ENCODE measurements around the gene STXBP5L.

STXBP5L gene

DNA sequence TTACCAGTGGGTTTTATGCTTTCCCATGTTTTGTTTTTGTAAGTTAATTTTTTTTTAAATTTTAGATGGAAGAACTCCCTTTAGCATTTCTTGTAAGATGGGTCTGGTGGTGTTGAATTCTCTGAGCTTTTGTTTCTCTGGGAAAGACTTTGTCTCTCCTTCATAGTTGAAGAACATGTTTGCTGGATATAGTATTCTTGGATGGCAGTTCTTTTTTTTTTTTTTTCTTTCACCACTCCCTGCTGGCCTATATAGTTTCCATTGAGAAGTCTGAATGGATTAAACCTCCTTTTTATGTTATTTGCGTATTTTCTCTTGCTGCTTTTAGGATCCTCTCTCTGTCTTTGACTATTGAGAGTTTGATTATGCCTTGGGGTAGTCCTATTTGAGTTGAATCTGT, 18.1 kb downstream of the STXBP5L start:
- no peak overlapping the region for H3K4me3 ChIP-seq (ENCODE audit: low read depth, low read length)
- TF ChIP-seq, protein P1, sequence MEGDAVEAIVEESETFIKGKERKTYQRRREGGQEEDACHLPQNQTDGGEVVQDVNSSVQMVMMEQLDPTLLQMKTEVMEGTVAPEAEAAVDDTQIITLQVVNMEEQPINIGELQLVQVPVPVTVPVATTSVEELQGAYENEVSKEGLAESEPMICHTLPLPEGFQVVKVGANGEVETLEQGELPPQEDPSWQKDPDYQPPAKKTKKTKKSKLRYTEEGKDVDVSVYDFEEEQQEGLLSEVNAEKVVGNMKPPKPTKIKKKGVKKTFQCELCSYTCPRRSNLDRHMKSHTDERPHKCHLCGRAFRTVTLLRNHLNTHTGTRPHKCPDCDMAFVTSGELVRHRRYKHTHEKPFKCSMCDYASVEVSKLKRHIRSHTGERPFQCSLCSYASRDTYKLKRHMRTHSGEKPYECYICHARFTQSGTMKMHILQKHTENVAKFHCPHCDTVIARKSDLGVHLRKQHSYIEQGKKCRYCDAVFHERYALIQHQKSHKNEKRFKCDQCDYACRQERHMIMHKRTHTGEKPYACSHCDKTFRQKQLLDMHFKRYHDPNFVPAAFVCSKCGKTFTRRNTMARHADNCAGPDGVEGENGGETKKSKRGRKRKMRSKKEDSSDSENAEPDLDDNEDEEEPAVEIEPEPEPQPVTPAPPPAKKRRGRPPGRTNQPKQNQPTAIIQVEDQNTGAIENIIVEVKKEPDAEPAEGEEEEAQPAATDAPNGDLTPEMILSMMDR (IDR thresholded peaks at IDR 0.05; ENCODE audit: insufficient read depth, low read length, missing control alignments), result no peak
- POLR2A ChIA-PET, result interaction anchor here (0.7 kb wide), 1 partner anchor 112 kb away, joined by 3 read pairs; no protein-coding TSS in a partner anchor
- DNase-seq (ENCODE audit: low read depth, low spot score), result no peak
- CTCF ChIA-PET, result no interaction called here

DNA sequence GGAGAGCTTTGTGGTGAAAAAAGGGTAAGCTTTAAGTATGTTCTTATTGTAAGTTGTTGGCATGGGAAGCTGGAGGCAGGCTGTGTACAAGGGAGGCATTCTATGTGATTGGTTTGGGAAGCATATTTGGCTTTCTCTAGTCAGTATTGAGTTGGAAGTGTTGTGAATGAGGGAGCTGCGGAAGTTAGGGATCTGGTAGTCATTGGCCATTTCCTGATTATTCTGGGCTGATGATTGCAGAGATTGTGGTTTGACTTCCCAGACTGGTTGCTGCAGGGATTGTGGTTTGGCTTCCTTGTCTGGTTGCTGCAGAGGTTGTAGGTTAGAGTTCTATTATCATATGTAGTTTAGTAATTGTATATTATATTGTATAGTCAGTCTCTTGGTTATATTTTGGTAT, 21.0 kb downstream of the STXBP5L start:
- DNase-seq (ENCODE audit: low read depth, low spot score), result no peak
- TF ChIP-seq, protein P1 (IDR thresholded peaks at IDR 0.05; ENCODE audit: insufficient read depth, low read length, missing control alignments), result no peak
- CTCF ChIA-PET, result no interaction called here
- POLR2A ChIA-PET, result no interaction called here
- no peak overlapping the region for H3K4me3 ChIP-seq (ENCODE audit: low read depth, low read length)

DNA sequence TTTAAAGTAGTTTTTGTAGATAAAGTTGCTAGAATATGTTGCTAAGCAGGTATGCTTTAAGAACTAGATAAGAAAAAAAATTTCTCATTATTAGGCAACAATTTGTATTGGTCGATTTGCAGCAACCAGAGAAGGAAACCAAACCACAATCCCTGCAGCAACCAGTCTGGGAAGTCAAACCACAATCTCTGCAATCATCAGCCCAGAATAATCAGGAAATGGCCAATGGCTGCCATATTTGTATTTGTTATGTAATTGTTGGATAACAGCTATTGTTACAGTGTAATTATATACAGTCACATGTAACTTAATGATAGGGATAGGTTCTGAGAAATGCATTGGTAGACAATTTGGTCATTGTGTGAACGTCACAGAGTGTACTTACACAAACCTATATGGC, 23.6 kb downstream of the STXBP5L start:
- TF ChIP-seq, protein P1 (IDR thresholded peaks at IDR 0.05; ENCODE audit: insufficient read depth, low read length, missing control alignments), result no peak
- DNase-seq (ENCODE audit: low read depth, low spot score), result no peak
- ChIA-PET POLR2A (no interaction called here), CTCF (no interaction called here)
- H3K4me3 ChIP-seq (ENCODE audit: low read depth, low read length), result no peak overlapping the region

GRCh38 chr3:120956143-120956542, 48.1 kb downstream of the STXBP5L start:
- no peak for DNase-seq (ENCODE audit: low read depth, low spot score)
- no peak overlapping the region for H3K4me3 ChIP-seq (ENCODE audit: low read depth, low read length)
- CTCF ChIA-PET, result no interaction called here
- POLR2A ChIA-PET, result no interaction called here
- TF ChIP-seq, protein P1 (IDR thresholded peaks at IDR 0.05; ENCODE audit: insufficient read depth, low read length, missing control alignments), result no peak

DNA sequence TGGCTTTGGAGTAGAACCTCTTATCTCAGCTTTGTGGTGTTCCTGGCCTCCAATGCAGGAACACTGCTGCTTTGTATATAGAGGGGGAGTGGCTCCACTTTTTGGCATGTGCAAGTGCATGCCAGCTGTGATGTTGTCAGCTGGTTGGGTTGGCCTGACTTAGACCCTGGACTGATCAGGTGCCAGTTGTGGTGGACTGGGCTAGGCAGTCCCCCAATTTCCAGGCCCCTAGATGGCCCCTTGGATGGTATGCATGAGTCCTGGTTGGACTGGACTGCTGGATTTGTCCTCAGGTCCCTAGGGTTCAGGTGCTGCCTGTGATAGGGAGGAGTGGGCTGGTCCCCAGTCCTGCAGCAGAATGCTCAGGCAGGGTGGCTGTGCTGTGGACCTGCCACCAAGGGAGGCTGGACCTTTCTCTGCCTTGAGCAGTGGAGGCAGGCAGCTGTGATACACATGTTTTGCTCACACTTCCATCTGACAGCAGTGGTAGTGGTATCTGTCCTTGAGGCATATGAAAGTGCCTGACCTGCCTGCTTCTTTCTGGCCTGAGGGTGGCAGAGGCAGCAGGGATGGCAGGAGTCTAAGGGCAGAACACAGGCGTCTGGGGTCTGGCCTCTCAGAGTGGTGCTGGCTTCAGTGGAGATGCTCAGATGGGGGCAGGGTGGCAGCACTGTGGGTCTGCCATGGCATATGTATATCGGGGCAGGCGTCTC, 74.8 kb downstream of the STXBP5L start:
- TF ChIP-seq, protein P1 (IDR thresholded peaks at IDR 0.05; ENCODE audit: insufficient read depth, low read length, missing control alignments), result no peak
- DNase-seq (ENCODE audit: low read depth, low spot score), result no peak
- CTCF ChIA-PET, result no interaction called here
- POLR2A ChIA-PET, result no interaction called here
- H3K4me3 ChIP-seq (ENCODE audit: low read depth, low read length), result no peak overlapping the region

DNA sequence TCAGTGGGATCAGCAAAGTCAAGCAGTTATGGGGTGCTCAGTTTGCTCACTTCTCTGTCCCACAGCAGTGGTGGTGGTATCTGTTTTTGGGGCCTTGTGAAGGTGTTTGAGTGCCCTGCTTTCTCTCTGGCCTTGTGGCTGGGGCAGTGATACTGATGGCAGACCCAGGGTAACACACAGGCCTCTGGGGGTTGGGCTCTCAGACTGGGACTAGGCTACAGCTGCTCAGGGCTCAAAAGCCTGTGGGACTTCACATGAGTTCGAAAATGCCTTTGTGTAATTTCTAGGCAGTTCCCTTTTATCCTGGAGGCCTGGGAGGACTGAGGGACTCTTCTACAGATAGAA, 75.3 kb downstream of the STXBP5L start:
- ChIA-PET POLR2A (no interaction called here), CTCF (no interaction called here)
- no peak for DNase-seq (ENCODE audit: low read depth, low spot score)
- TF ChIP-seq, protein P1 (IDR thresholded peaks at IDR 0.05; ENCODE audit: insufficient read depth, low read length, missing control alignments), result no peak
- no peak overlapping the region for H3K4me3 ChIP-seq (ENCODE audit: low read depth, low read length)
